Measurements from ENCODE around the gene CABP7.
A peak's percentile ranks its signal among the peaks of the same experiment; 100 is the strongest.
"Not testable (repeated sequence)": the region's sequence is repeated elsewhere in the genome, so short reads cannot be mapped to it uniquely, and the experiment has no call there.

Gene CABP7

GRCh38 chr22:29748248-29748893, 28.6 kb downstream of the CABP7 start:
- DNase-seq (ENCODE audit: low read depth): peak; percentile 9

- no peak for DNase-seq (ENCODE audit: low read depth)
Observed at GRCh38 chr22:29750029-29750428, 30.2 kb downstream of the CABP7 start.

GRCh38 chr22:29750559-29751538, 31.0 kb downstream of the CABP7 start:
- DNase-seq (ENCODE audit: low read depth): peak; percentile 18

- DNase-seq (ENCODE audit: low read depth): no peak
Observed at GRCh38 chr22:29751669-29752068, 31.9 kb downstream of the CABP7 start.

GRCh38 chr22:29753808-29754657, 34.2 kb downstream of the CABP7 start:
- no peak for DNase-seq (ENCODE audit: low read depth)

GRCh38 chr22:29754658-29755395, 35.0 kb downstream of the CABP7 start:
- not testable (repeated sequence) for DNase-seq (ENCODE audit: low read depth)

- no peak for DNase-seq (ENCODE audit: low read depth)
Observed at GRCh38 chr22:29755889-29756288, 36.1 kb downstream of the CABP7 start.

GRCh38 chr22:29756341-29756740, 36.5 kb downstream of the CABP7 start:
- DNase-seq (ENCODE audit: low read depth): no peak

GRCh38 chr22:29757096-29757495, 37.3 kb downstream of the CABP7 start:
- no peak for DNase-seq (ENCODE audit: low read depth)

- no peak for DNase-seq (ENCODE audit: low read depth)
Observed at GRCh38 chr22:29758068-29758622, 38.3 kb downstream of the CABP7 start.

- DNase-seq (ENCODE audit: low read depth): no peak
Observed at GRCh38 chr22:29758959-29759358, 39.2 kb downstream of the CABP7 start.

- no peak for DNase-seq (ENCODE audit: low read depth)
Observed at GRCh38 chr22:29762263-29762662, 42.5 kb downstream of the CABP7 start.

GRCh38 chr22:29765905-29766631, 46.3 kb downstream of the CABP7 start:
- DNase-seq (ENCODE audit: low read depth): no peak

GRCh38 chr22:29766632-29767170, 46.9 kb downstream of the CABP7 start, which contains the start of gene ZMAT5:
Gene ZMAT5 (minus strand): TSS chr22:29767007. CDS start chr22:29748544, 18,463 bp downstream.
- DNase-seq (ENCODE audit: low read depth): peak; percentile 98

GRCh38 chr22:29767171-29768051, 47.6 kb downstream of the CABP7 start, which contains the start of gene UQCR10:
Gene UQCR10 (plus strand): TSS chr22:29767369. CDS start chr22:29767399, 30 bp downstream.
- DNase-seq (ENCODE audit: low read depth): peak; percentile 90

GRCh38 chr22:29768052-29768693, 48.4 kb downstream of the CABP7 start:
- DNase-seq (ENCODE audit: low read depth): peak; percentile 47

- no peak for DNase-seq (ENCODE audit: low read depth)
Observed at GRCh38 chr22:29769723-29770321, 50.0 kb downstream of the CABP7 start.

GRCh38 chr22:29772170-29772641, 52.4 kb downstream of the CABP7 start:
- peak; percentile 74 for DNase-seq (ENCODE audit: low read depth)
